Measurements from ENCODE around the gene TMEM269.

DNA sequence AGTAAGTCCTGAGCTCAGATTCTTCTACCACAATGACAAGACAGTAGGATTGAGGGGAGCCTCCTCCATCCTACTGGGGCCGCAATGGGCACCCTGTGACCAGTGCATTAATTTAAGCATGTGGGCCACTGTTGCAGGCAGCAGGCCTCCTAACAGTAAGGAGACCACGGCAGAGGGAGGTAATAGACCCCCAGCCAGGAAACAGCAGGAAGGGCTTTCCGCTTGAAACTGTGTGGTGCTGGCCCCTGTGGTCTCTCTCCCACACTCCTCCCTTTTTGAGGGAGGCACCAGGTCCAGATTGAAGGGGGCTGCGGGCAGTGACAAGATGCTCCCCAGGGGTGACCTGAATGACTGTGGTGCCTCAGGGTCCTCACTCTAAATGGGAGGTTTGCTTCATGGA is 43.1 kb upstream of the TMEM269 start:
- TF ChIP-seq, protein P1, sequence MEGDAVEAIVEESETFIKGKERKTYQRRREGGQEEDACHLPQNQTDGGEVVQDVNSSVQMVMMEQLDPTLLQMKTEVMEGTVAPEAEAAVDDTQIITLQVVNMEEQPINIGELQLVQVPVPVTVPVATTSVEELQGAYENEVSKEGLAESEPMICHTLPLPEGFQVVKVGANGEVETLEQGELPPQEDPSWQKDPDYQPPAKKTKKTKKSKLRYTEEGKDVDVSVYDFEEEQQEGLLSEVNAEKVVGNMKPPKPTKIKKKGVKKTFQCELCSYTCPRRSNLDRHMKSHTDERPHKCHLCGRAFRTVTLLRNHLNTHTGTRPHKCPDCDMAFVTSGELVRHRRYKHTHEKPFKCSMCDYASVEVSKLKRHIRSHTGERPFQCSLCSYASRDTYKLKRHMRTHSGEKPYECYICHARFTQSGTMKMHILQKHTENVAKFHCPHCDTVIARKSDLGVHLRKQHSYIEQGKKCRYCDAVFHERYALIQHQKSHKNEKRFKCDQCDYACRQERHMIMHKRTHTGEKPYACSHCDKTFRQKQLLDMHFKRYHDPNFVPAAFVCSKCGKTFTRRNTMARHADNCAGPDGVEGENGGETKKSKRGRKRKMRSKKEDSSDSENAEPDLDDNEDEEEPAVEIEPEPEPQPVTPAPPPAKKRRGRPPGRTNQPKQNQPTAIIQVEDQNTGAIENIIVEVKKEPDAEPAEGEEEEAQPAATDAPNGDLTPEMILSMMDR (IDR thresholded peaks at IDR 0.05; ENCODE audit: poor library complexity) = no peak
- TF ChIP-seq EZH2phosphoT487 (IDR thresholded peaks at IDR 0.05; ENCODE audit: low read depth, severe bottlenecking, unreplicated experiment) = no peak
- TF ChIP-seq EZH2 (IDR thresholded peaks at IDR 0.05; ENCODE audit: borderline replicate concordance) = no peak
